ENCODE results near the gene MRPL46. TPM values are rescaled to one million over a fixed set of nuclear protein-coding genes. Genes with fewer than 3 reads are reported as not detected.

The MRPL46 gene
- total and polyA plus RNA-seq, 2 of the 8 experiments (the other 6 are each of a cell fraction or from before 2014, with no cell fraction given) = 17.2 to 24.5 TPM

DNA sequence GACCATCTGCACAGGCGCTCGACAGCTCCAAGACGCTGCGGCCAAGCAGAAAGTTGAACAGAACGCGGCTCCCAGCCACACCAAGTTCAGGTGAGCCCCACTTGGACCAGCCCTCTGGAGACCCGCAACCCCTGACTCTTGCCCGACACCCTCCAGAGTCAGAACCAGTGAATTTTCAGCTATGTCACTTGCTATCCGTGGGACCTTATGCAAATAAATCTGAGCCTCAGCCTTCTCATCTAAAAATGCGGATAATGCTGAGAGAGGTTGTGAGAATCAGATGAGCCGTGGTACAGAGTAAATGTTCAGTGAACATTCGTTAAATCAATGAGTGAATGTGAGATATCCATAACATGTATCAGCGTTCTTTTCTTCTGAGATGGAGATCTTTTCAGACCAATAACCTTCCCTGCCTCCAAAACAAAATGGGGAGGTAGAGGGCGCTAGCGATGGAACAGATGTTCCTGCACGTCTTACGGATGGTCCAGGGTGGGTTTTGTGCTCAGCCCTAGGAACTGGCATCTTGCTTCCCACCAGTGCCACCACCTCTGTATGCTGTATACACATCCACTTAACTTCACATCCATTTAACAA, 844 bp upstream of the MRPL46 start (continued):
- peak in 1 of 2 experiments; percentile 15; a peak in 1 of 4 replicates for TF ChIP-seq RAD21 (IDR thresholded peaks at IDR 0.05 in 1 of 2, conservative IDR thresholded peaks at IDR 0.05 in 1 of 2; ENCODE audit: low read depth in 2 of 2, low read length in 2 of 2)
- TF ChIP-seq RNF2 (IDR thresholded peaks at IDR 0.05; ENCODE audit: borderline replicate concordance, low read depth, low read length, missing control alignments, poor library complexity, severe bottlenecking) = no peak
- TF ChIP-seq HDAC2 (IDR thresholded peaks at IDR 0.05; ENCODE audit: borderline replicate concordance in 1 of 2, low read depth in 2 of 2, low read length in 2 of 2) = 0 out of 4 replicates have a peak, but pooled peaks of 1 of the 2 experiments have one; percentile 9
- no peak for TF ChIP-seq EP300 (IDR thresholded peaks at IDR 0.05; ENCODE audit: borderline replicate concordance in 1 of 2, low read depth in 2 of 2, low read length in 2 of 2)
- TF ChIP-seq, protein P1, sequence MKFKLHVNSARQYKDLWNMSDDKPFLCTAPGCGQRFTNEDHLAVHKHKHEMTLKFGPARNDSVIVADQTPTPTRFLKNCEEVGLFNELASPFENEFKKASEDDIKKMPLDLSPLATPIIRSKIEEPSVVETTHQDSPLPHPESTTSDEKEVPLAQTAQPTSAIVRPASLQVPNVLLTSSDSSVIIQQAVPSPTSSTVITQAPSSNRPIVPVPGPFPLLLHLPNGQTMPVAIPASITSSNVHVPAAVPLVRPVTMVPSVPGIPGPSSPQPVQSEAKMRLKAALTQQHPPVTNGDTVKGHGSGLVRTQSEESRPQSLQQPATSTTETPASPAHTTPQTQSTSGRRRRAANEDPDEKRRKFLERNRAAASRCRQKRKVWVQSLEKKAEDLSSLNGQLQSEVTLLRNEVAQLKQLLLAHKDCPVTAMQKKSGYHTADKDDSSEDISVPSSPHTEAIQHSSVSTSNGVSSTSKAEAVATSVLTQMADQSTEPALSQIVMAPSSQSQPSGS (IDR thresholded peaks at IDR 0.05; ENCODE audit: low read length) = no peak
- TF ChIP-seq, protein P2, sequence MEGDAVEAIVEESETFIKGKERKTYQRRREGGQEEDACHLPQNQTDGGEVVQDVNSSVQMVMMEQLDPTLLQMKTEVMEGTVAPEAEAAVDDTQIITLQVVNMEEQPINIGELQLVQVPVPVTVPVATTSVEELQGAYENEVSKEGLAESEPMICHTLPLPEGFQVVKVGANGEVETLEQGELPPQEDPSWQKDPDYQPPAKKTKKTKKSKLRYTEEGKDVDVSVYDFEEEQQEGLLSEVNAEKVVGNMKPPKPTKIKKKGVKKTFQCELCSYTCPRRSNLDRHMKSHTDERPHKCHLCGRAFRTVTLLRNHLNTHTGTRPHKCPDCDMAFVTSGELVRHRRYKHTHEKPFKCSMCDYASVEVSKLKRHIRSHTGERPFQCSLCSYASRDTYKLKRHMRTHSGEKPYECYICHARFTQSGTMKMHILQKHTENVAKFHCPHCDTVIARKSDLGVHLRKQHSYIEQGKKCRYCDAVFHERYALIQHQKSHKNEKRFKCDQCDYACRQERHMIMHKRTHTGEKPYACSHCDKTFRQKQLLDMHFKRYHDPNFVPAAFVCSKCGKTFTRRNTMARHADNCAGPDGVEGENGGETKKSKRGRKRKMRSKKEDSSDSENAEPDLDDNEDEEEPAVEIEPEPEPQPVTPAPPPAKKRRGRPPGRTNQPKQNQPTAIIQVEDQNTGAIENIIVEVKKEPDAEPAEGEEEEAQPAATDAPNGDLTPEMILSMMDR (IDR thresholded peaks at IDR 0.05; ENCODE audit: control extremely low read depth in 1 of 3, insufficient read depth in 1 of 3, low read depth in 1 of 3, low read length in 3 of 3) = peak; percentile 26 to 48 (median 47); a peak in 3 of 4 replicates
- TF ChIP-seq SP1 (IDR thresholded peaks at IDR 0.05; ENCODE audit: low read depth, low read length) = no peak

Measured in H1 (cell line).